ENCODE results near the gene HELLS.
"Not testable (repeated sequence)": the region's sequence is repeated elsewhere in the genome, so short reads cannot be mapped to it uniquely, and the experiment has no call there.

The HELLS gene

DNA sequence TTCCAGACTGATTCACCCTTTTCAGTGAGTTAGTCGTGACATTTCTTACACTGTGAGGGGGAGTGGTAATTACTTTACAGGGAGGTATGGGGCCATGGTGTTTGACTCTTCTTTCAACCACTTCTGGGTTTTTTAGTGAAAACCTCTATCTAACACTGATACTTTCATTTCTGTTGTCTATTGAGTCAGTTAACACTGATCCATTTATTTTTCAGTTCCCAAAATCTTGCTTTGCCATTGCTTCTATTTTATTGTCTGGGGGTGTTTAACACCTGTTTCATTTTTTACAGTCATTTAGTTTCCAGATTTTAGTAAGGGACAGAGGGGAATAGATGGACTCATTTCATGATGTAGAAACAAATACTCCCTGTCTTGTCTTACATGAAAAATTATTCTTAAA is 61.5 kb downstream of the HELLS start:
- DNase-seq (ENCODE audit: low read depth in 2 of 2): no peak

DNA sequence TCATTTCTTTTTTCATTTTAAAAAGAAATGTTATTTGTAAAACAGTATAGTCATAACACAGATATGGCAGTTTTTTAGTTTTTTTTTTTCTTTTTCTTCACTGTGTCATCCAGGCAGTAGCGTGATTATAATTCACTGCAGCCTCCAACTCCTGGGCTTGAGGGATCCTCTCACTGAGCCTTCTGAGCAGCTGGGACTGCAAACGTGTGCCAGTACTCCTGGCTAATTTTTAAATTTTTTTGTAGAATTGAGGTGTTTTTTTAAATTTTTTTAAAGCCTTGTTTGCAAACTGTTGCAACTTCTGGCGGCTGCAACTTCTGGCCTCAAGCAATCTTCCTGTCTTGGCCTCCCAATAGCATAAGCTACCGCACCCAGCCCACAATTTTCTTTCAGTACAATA is 63.0 kb downstream of the HELLS start:
- no peak for DNase-seq (ENCODE audit: low read depth in 2 of 2)

DNA sequence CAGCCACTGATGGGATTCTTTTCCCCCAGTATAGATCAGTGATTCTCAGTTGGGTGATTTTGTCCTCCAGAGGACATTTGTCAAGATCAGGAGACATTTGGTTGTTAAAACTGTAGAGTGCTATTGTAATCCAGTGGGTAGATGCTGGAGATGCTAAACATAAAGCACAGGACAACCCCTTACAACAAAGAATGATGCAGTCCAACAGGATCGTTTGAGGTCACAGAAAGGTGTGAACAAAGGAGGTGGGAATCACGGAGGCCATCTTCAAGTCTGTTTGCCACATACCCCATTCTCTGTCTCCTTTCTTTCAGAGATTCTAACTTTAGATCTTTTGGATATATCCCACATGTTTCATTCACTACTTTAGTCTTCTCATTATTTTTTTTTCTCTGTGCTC is 69.0 kb downstream of the HELLS start:
- DNase-seq (ENCODE audit: low read depth in 2 of 2): no peak

DNA sequence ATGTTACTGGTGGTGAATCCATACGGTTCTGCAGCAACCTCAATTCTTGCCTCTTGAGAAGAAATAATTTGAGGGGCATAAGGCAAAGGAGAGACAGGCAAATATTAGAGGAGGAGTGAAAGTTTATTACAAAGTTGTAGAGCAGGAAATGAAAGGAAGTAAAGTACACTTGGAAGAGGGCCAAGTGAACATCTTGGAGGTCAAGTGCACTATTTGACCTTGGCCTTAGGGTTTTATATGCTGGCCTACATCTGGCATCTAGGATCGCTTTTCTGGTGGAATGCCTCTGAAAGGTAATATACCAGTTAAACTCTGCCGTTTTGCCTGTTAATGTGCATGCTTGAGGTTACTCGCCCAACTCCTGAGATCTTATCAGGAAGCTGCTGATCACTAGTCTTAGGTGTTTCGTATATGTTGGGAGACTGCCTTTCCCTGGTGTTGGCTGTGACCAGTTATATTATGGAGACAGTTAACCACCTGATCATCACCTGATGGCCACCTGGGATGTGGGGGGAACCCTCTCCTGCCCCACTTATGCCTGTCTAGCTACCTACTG is 71.9 kb downstream of the HELLS start:
- DNase-seq (ENCODE audit: low read depth in 2 of 2): no peak

DNA sequence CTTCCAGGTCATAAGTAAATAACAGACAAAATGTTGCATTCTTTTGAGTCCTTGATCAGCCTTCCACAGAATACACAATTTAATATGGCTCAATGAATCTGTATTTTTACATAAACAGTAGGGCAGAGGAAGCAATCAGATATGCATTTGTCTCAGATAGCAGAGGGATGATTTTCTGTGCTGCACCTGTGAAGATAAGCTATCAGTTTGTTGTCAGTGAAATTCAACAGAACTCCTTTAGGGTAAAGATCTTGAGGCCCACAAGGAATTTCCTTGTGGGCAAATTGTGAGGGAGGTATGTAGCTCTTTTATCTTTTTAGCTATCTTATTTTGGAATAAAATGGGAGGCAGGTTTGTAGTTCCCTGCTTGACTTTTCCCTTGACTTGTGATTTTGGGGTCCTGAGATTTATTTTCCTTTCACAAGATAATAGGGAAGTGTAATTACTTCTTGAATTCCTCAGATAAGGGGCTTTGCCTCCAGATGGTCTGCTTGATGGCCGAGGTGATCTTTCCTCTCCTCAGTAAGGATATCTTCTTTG is 77.1 kb downstream of the HELLS start:
- no peak for DNase-seq (ENCODE audit: low read depth in 2 of 2)

DNA sequence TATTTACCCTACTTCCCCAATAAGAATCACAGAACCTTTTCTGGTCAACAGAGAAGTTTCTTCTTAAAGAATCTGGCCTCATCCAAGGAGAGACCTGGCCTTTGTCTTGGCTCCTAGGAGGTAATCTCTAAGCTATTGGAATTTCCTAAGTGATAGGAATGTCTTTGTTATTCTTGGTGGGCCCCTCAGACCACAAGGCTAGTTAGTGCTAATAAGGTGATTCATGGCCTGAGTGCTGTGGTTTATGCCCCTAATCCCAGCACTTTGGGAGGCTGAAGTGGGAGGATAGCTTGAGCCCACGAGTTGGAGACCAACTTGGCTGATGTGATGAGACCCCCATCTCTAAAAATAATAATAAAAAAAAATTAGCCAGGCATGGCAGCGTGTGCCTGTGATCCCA is 78.0 kb downstream of the HELLS start:
- no peak for DNase-seq (ENCODE audit: low read depth in 2 of 2)

DNA sequence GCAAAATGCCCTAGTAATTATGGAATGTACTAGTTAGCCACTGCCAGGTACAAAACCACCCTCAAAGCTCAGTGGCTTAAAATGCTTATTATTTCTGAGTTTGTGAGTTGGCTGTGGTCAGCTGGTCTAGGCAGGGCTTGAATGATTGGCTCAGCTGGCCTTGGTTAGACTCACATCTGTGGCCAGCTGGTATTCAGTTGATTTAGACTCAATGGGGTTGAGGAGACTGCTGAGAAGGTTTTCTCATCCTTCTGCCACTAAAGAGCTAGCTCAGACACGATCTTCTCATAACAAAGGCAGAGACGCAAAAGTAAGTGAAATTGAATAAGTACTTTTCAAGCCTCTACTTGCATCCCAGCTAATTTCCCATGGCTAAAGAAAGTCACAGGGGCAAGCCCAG is 80.9 kb downstream of the HELLS start:
- no peak for DNase-seq (ENCODE audit: low read depth in 2 of 2)

DNA sequence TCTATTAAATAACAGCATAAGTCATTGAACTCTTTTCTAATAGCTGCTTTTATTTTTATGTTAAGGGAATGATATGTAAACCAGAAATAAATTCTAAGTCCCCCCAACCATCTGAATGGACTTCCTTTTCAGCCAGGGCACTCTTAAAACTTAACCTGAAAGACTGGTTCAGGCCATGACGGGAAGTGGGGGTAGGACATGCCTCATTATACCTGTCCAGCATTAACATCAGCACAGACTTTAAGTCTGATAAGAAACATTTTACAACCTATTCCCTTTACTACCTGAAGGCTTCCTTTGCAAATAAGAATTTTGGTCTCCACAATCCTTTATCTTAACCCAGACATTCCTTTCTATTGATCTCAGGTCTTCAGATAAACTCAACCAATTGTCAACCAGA is 81.9 kb downstream of the HELLS start:
- DNase-seq (ENCODE audit: low read depth in 2 of 2): no peak

DNA sequence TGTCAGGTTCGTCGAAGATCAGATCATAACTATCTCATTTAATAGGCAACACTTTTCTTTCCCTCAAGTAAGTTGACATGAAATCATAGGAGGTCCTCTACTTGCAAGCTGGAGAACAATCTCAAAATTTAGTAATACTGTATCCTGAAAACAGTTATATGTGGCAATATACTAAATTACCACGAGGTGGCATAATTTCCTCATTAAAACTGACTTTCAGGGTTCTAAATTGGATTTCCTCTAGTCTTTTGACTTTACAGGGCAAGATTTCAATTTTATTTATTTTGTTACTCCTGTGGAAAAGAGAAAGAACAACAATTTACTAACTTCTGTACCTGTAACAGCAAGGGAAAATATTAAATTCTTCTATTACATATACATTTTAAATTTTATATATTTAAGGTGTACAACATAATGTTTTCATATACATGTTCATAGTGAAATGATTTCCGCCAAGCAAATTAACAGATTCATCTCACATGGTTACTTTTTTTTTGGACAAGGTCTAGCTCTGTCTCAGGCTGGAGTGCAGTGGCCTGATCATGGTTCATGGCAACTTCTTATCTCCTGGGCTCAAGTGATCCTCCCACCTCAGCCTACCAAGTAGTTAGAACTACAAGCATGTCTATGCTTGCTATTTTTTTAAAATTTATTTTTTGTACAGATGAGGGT is 84.6 kb downstream of the HELLS start:
- no peak for DNase-seq (ENCODE audit: low read depth in 2 of 2)

DNA sequence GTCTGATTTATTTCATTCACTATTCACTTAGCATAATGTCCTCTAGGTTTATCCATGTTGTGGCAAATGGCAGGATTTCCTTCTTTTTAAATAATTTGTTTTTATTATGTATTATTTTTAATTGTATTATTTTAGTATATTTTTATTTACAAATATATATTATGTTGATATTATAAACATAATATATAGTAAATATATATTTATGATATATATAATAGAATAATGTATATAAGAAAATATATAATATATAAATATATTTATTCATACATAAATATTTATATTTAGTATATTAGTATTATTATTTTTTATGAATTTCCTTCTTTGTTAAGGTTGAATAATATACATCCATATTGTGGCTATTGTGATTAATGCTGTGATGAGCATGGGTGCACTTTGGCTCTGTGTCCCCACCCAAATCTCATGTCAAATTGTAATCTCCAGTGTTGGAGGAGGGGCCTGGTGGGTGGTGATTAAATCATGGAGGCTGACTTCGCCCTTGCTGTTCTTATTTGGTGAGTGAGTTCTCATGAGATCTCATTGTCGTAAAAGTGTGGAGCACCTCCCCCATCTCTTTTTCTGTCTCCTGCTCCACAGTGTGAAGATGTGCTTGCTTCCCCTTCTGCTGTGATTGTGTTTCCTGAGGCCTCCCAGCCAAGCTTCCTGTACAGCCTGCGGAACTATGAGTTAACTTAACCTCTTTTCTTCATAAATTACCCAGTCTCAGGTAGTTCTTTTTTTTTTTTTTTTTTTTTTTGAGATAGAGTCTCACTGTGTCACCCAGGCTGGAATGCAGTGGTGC is 85.7 kb downstream of the HELLS start:
- no peak for DNase-seq (ENCODE audit: low read depth in 2 of 2)

DNA sequence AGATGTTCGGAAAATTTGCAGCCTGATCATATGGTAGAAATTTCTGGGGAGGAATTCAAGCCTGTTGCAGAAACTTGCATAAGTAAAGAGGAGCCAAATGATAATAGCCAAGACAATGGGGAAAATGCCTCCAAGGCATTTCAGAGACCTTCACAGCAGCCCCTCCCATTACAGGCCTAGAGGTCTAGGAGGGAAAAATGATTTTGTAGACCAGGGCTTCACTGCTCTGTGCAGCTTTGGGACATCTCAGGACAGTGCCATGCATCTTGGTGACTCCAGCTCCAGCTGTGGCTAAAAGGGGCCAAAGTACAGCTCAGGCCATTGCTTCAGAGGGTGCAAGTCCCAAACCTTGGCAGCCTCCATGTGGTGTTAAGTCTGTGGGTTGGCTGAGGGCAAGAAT is 87.4 kb downstream of the HELLS start:
- no peak for DNase-seq (ENCODE audit: low read depth in 2 of 2)

DNA sequence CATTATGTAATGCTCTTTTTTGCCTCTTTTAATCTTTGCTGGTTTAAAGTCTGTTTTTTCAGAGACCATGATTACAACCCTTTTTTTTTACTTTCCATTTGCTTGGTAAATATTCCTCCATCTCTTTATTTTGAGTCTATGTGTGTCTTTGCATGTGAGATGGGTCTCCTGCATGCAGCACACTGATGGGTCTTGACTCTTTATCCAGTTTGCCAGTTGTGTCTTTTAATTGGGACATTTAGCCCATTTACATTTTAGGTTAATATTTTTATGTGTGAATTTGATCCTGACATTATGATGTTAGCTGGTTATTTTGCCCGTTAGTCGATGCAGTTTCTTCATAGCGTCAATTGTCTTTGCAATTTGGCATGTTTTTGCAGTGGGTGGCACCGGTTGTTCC is 92.5 kb downstream of the HELLS start:
- not testable (repeated sequence) for DNase-seq (ENCODE audit: low read depth in 2 of 2)

DNA sequence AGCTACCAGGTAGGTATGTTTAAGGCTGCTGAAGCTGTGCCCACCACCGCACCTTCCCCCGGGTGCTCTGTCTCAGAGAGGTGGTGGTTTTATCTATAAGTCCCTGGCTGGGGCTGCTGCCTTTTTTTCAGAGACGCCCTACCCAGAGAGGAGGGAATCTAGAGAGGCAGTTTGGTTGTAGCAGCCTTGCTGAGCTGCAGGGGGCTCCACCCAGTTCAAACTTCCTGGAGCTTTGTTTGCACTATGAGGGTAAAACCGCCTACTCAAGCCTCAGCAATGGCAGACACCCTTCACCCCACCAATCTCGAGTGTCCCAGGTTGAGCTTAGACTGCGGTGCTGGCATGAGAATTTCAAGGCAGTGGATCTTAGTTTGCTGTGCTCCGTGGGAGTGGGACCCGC is 94.3 kb downstream of the HELLS start:
- no peak for DNase-seq (ENCODE audit: low read depth in 2 of 2)

DNA sequence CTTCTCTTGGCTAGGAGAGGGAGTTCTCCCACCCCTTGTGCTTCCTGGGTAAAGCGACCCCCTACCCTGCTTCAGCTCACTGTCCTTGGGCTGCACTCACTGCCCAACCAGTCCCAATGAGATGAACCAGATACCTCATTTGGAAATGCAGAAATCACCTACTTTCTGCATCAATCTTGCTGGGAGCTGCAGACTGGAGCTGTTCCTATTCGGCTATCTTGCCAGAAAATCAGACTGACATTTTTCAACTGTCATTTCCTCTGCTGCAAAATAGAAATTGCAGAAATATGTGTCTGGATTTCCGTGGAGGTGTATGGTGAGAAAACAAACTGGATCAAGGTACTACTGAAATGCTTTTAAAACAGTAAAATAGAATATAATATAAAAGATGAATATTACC is 95.0 kb downstream of the HELLS start:
- no peak for DNase-seq (ENCODE audit: low read depth in 2 of 2)

DNA sequence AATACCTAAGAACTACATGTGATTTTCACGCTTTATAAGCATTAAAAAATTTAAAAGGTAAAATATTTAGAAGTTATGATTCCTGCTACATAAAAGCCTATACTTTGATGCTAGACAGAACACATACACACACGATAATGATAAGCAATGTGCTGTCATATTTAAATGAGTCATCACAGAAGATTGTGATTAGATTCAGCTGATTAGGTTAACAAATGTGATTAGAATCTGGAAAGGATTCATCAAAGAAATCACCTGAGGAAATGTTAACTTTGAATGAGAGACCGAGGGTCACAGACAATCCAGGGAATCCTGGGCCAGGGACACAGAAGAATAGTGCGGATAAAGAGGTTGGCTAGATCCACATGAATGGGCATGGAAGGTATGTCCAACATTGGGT is 95.9 kb downstream of the HELLS start:
- DNase-seq (ENCODE audit: low read depth in 2 of 2): no peak

DNA sequence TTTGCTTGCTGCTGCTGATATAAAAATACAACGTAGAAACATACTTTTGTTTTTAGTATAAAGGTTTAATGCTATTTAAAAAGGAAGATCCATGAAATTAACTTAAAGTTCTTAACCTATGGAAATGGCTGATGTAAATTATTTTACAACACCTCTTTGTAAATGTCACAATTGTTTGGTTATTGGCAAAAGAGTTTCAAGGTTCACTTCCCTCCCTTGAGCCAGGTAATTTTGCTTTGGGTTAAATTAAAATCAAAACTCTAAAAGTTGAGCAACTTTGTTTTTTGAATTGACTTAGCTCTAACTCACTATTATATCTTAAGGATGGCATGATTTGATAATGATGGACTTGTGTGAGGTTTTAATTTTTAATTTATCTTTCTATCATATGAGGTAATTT is 98.8 kb downstream of the HELLS start:
- DNase-seq (ENCODE audit: low read depth in 2 of 2): no peak

DNA sequence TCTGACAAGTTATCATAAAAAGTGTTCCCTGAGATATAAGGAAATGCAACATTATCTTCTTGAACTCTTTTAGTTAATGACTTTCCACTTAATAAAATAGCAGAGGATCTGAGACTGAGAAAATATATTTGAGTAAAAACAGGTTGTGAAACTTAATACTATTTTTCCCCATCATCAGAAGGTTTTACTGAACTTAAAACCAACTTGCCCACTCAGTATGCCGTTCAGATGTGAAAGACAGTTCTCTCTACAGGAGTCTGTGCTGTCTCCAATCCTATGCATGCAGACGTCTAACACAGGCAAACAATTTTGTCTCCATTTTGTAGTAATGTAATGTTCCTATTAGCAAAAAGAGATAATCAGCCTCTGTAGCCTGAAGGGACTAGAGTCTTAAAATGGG is 99.7 kb downstream of the HELLS start:
- DNase-seq (ENCODE audit: low read depth in 2 of 2): no peak

Measured in stimulated activated CD4-positive, alpha-beta T cell treated with anti-CD3 and anti-CD28 coated beads, Interleukin-15, amount 100 ng/mL, for 48 hours (primary cell).